Stimulated activated CD8-positive, alpha-beta memory T cell treated with anti-CD3 and anti-CD28 coated beads, Interleukin-2, amount 100 ng/mL, for 1 hour (primary cell): Measurements from ENCODE around the gene KPNA1.

Source experiments
- DNase-seq, 2 donors: peaks; one replicate each; pipeline ENCODE4 v3.0.0-alpha.2; 2020; ENCODE audit warnings: low read depth in 2 of 2

The KPNA1 gene

DNA sequence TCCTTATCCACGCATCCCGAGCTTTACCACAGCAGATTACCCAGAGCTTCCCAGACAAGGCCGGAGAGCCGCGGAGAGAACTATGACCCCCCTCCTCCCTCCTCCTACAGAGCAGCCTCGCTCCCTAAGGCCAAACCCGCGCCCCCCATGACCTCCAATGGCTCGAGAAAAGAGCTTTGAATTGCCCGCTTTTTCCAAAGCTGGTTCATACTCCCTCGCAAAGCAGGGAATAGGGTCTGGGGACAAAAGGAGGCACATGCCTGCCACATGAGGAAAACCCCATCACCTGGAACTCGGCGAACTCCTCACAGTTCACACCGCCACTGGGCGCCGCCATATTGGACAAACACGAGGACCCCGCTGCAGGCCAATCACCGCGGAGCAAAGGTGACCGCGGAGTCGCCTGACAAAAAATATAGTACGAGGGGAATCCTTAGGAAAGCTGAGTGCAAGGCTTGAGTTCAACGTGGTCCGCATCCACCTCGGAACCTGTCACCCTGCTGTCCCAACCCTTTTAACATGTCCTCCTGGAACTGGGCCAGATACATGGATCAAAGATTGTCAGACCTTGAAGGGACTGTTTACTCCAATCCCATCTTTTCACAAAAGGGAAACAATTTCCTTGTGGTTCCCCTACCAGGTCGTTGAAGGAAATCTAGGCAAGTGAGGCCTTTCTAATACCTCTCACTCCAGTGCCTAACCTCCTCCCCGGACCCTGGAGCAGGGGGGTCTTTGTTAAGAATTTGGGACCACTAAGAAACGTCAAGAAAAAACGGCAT lies 131.7 kb downstream of the KPNA1 start, which contains the start of gene MIX23:
Gene MIX23 (minus strand): TSS at position 344 of the 779 bp plus-strand sequence. CDS start 7 bp downstream, at position 337.
- DNase-seq = peak; percentile 60 to 67

DNA sequence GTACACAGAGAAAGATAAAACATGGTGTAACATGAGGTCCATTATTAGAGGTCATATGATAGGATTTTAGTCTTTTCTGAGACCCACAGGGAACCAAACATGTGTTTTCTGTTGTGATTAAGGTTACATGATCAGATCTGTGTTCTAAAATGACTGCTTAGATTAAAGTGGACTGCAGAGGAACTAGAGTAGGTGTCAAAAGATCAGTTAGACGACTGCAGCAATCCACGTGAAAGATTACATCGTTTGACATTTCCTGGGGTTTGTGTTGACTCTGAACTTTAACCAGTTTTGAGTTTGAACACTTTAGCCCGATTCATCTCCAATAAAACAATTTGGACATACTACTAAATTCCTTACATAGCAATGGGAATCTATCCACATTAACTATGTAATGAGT lies 136.8 kb downstream of the KPNA1 start:
- DNase-seq = no peak

DNA sequence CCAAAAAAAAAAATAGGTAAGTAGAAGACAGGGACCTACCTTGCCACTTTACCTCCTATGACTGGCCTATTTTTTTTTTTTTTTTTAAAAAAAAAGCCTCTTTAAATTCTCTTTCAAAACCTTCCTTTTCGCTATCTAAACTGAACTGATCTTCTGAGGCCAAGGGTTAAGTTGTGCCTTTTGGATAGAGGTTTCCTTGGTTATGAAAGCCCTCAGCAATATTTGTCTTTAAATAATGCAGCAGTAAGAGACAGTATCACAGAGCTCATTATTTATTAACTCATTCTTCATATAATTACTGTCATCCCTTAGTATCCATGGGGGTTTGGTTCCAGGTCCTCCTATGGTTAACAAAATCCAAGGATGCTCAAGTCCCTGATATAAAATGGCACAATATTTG lies 140.7 kb downstream of the KPNA1 start:
- DNase-seq = no peak
